H7 (cell line): Measurements from ENCODE around the gene B3GAT2. TPM values are rescaled to one million over a fixed set of nuclear protein-coding genes. Genes with fewer than 3 reads are reported as not detected.

ENCODE experiments used
- DNase-seq: peaks from one replicate; pipeline ENCODE4 v3.0.0; 2012
- H3K27me3 ChIP-seq: 2 replicates; pipeline ENCODE4 v1.6.0; 2011; ENCODE audit warnings: mild to moderate bottlenecking, low read length; ENCODE audit not compliant: control insufficient read depth, insufficient read depth
- H3K36me3 ChIP-seq: replicated peaks from 2 replicates; pipeline ENCODE4 v1.5.1; 2011; ENCODE audit warnings: low read length; ENCODE audit not compliant: control insufficient read depth, insufficient read depth
- H3K4me3 ChIP-seq: 2 replicates; pipeline ENCODE4 v1.5.1; 2011; ENCODE audit warnings: low read depth, mild to moderate bottlenecking, control low read depth, low read length, moderate library complexity; ENCODE audit not compliant: insufficient read depth
- total RNA-seq: library from RNA; depleted of rRNA; stranded (reverse); fragments of >200 nt; shearing (Covaris generic); gene quantifications from 2 replicates; pipeline ENCODE4 v1.2.3, GENCODE V29; 2014

Gene B3GAT2
- total RNA-seq, 1 experiment from 2014 or later = 0.28 TPM

DNA sequence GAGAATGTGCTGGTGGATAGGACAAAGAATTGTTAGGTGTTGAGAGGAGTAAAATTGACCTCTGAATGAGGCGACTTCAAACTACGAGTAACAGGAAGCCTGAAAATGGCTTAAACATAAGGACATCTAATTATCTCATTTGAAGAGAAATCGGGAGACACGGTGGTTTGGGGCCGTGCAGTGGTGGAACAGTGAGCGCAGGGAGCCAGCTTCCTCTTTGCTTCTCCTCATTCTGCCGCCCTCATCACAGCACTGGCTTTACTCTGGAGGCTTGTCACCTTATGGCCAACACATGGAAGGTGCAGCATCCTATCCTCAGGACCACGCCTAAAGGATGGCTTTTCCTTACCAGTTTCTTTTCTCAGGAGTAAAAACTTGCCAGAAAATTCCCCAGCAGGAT lies 114.3 kb downstream of the B3GAT2 start:
- no peak for DNase-seq
- H3K27me3 ChIP-seq = no peaks in the 10 kb centered on the region
- H3K36me3 ChIP-seq = no peaks in the 10 kb centered on the region; the same call in 1 of the 2 replicates
- no peak overlapping the region for H3K4me3 ChIP-seq

DNA sequence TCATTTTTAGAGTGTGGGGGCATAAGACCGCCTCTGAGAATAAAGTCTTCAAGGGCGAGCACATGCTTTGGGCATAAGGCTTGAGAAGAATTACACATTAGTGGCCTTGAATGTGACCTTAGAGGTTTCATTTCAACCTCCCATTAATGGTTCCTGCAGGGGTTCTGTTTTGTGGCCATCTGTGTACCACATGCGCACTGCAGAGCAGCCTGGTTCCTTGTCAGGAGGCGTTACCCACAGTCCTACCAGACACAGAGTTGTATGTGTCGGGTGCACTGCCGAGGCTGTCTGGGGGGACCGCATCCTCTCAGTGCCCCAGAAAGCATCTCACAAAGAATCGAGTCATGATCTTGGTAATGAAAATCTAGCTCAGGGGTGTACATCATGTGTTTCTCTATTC lies 115.7 kb downstream of the B3GAT2 start:
- no peak for DNase-seq
- no peak overlapping the region for H3K4me3 ChIP-seq
- no peaks in the 10 kb centered on the region for H3K36me3 ChIP-seq
- no peaks in the 10 kb centered on the region for H3K27me3 ChIP-seq

DNA sequence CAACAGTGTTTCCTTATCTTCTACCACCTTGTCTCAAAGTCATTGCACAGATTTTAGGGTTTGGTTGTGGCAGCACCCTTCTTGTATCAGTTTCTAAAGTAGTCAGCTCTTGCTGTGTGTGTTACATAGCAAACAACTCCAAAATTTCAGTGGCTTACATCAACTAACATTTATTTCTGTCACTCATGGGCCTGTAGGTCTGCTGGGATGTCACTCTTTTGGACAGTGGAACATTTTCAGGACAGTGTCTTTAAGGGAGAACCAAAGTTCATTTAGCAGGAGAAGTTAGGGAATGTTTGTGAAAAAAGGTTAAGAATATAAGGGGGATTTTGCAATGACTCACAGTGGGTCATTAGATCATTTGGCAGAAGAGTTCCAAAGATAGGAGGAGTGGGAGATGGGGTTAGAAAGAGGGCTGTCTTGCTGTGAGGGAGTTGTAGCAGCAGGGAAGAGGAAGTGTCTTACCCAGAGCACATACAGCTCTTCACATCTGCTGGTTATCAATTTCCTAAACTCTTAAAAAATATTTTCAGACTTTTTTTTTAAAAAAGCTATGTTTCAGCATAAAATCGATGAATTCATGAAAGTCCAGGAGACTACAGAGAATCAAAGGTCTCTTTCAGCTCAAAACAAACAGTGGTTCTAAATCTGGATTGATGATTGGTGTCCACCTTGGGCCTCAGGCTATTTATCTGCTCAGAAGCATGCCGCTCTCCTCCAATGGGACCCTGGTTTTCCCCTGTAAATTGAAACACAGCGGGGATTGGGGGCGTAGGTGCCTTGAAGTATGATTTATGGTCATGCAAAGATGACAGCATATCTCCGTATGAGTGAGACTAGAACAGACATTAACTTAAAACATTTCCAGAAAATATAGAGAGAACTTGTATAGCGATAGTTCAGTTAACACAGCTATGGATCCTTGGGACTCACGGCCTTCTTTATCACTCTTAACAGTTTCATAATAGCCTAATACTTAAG lies 117.3 kb downstream of the B3GAT2 start:
- Histone ChIP-seq H3K27me3 (no peaks in the 10 kb centered on the region), H3K36me3 (no peaks in the 10 kb centered on the region), H3K4me3 (no peak overlapping the region)
- no peak for DNase-seq

DNA sequence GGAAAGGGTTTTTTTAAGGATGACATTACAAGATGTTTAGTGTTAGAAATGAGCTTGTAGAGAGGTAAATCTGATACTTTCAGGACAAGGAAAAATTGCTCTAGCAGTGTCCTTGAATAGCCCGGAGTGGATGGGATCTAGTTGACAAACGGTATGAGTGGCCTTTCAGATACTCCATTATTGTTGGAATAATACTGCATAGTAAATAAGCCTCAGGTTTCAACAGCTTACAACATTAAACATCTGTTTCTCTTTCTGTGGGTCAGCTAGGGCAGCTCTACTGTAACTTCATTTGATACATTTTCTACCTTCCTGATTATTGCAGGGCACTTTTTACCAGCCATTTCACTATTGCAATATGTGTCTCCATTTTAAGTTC lies 118.0 kb downstream of the B3GAT2 start:
- Histone ChIP-seq H3K27me3 (no peaks in the 10 kb centered on the region), H3K36me3 (no peaks in the 10 kb centered on the region), H3K4me3 (no peak overlapping the region)
- DNase-seq = no peak

DNA sequence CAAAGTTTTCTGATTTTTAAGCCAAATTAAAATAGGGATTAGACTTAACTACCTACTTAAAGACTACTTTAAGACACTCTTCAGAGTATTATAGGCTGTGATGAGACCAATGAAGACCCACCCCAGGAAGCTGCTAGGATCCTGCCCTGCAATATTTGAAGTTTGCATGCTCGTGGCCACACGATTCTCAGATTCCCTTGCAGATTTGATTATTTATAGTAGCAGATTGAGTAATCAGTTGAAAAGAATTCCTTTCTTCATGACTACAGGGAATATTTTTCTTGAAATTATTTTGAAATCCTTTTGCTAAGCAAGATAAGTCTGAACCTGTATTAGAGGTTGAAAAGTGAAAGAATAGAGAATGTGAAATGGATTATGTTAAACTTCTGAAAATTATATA lies 122.3 kb downstream of the B3GAT2 start:
- no peak for DNase-seq
- H3K36me3 ChIP-seq = no peaks in the 10 kb centered on the region

DNA sequence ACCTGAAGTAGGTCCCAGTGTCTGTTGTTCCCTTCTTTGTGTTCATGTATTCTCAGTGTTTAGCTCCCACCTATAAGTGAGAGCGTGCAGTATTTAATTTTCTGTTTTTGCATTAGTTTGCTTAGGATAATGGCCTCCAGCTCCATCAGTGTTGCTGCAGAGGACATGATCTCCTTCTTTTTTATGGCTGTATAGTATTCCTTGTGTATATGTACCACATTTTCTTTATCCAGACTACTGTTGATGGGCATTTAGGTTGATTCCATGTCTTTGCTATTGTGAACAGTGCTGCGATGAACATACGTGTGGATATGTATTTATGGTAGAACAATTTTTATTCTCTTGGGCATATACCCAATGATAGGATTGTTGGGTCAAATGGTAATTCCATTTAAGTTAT lies 125.4 kb downstream of the B3GAT2 start:
- no peaks in the 10 kb centered on the region for H3K27me3 ChIP-seq
- no peaks in the 10 kb centered on the region for H3K36me3 ChIP-seq
- no peak for DNase-seq
- no peak overlapping the region for H3K4me3 ChIP-seq

More for the DNA sequence above, 122.3 kb downstream of the B3GAT2 start:
- Histone ChIP-seq H3K4me3 (no peak overlapping the region), H3K27me3 (no peaks in the 10 kb centered on the region)

DNA sequence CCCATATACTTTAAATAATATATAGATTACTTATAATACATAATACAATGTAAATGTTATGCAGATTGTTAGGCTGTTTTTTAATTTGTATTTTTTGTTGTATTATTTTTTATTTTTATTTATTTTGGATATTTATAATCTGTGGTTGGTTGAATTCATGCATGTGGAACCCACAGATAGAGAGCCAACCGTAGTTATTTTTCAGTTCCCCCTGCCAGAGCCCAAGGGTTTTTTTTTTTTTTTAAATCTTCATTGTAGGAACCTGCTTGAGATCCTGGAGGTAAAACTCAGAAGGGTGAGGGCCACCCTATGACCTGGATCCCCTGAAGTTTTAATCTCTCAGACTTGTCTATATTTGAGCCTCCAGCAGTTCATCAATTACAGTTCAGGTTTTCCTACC lies 133.2 kb downstream of the B3GAT2 start:
- H3K4me3 ChIP-seq = no peak overlapping the region
- no peaks in the 10 kb centered on the region for H3K27me3 ChIP-seq
- no peak for DNase-seq
- no peaks in the 10 kb centered on the region for H3K36me3 ChIP-seq

DNA sequence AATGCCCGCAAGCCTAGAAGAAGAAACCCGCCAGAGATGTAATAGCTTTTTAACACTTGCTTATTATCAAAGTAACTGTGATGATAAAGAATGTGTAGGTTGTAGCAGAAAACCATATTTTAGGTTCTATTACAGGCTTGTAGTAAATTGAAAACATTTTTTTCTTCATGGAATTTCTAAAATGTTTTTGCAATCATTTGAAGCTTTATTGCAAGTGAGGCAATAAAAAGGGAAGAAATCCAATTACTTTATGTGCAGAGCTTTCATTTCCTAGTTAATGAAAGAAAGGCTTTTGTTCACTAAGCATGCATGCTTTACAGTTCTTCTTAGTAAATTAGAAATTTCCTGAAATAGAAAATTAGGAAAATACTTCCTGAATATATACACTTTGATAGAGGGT lies 135.1 kb downstream of the B3GAT2 start:
- no peak for DNase-seq
- H3K27me3 ChIP-seq = no peaks in the 10 kb centered on the region
- no peak overlapping the region for H3K4me3 ChIP-seq
- H3K36me3 ChIP-seq = no peaks in the 10 kb centered on the region

DNA sequence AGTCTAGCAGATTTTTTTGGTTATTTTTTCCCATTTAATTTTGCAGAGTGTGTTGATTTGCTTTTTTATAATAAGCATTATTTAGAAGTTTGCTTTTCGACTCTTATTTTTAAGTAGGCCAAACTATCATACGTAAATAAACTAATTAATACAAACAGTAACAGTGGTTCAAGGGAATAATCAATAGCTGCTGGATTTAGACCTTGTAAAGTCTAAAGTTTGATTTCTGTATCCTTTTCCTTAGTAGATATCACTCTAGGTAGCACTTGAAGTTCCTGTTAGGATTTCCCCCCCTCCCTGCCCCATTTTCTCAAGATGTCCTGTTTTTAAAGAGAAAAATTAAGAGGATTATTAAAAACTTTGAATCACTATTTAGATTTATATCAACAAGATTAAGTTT lies 136.1 kb downstream of the B3GAT2 start:
- no peak for DNase-seq
- no peak overlapping the region for H3K4me3 ChIP-seq
- H3K36me3 ChIP-seq = no peaks in the 10 kb centered on the region
- no peaks in the 10 kb centered on the region for H3K27me3 ChIP-seq

DNA sequence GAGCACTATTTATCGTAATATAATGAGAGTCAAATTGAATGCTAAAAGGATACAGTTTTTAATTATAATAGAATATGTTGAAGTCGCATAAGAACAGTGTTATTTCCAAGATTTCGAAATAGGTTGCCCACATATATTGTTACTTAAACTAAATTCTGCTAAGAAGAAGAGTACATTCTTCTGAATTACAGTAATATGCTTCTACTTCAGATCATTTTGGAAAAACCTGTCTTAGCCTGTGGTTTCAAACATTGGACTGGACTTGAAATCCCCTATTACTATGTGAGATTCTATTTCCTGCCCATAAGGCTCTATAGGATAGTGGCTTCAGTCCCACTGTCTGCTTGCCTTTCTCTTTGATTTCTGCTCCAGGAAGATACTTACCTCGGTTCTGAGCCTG lies 137.2 kb downstream of the B3GAT2 start:
- Histone ChIP-seq H3K36me3 (no peaks in the 10 kb centered on the region), H3K27me3 (no peaks in the 10 kb centered on the region), H3K4me3 (no peak overlapping the region)
- no peak for DNase-seq

DNA sequence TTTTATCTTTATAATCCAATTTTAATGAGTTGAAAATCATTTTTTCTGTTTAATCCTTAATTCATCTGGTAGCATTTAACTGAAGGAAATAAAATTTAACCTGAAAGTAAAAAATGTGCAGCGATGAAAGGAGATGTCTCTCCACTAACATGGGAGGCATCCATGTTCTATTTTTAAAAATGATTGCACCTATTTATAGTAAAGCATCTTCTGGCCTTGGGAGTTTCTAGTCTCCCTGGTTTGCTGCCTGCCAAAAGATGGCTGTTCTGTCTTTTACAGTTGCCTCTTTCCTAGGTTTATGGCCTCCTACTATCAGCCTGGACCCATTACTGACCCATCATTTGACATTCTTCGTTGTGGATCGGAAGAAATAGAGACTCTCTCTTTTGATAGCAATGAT lies 143.0 kb downstream of the B3GAT2 start:
- no peaks in the 10 kb centered on the region for H3K36me3 ChIP-seq
- H3K27me3 ChIP-seq = no peaks in the 10 kb centered on the region
- no peak overlapping the region for H3K4me3 ChIP-seq
- DNase-seq = no peak

DNA sequence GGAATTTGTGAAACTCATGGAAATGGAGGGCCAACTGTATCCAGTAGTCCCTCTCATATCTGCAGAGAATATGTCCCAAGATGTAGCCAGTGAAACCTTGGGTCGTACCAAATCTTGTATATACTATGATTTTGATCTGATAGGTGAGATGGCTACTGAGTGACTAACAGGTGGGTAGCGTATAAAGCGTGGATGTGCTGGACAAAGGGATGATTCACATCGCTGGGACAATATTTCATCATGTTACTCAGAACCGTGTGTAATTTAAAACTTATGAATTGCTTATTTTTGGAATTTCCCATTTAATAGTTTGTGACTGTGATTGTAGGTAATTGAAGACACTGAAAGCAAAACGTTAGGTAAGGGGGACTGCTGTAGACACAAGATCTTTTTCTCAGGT lies 145.1 kb downstream of the B3GAT2 start:
- Histone ChIP-seq H3K4me3 (no peak overlapping the region), H3K27me3 (no peaks in the 10 kb centered on the region), H3K36me3 (no peaks in the 10 kb centered on the region)
- DNase-seq = no peak
